Right atrium auricular region (tissue), 2 donors: ENCODE data around the gene MTFR2. TPM values are rescaled to one million over a fixed set of nuclear protein-coding genes. Genes with fewer than 3 reads are reported as not detected.
A peak's percentile ranks its signal among the peaks of the same experiment; 100 is the strongest.

Experiments
- DNase-seq: peaks from one replicate; pipeline ENCODE4 v3.0.0-alpha.2; 2019; ENCODE audit warnings: low spot score
- H3K27ac ChIP-seq, 2 donors: fragments of 200-600 bp; sonication (generic); 1 replicate in 1 of 2; 2 replicates in 1 of 2; pipeline ENCODE4 v1.5.1; 2016 to 2019
- H3K27me3 ChIP-seq, 2 donors: fragments of 200-600 bp; sonication (generic); one replicate each; pipeline versions ENCODE4 v1.5.1 to v1.6.0; 2017 to 2019
- H3K36me3 ChIP-seq: fragments of 200-600 bp; sonication (generic); one replicate; pipeline ENCODE4 v1.5.1; 2016
- H3K4me1 ChIP-seq, 2 donors: fragments of 200-600 bp; sonication (generic); one replicate each; pipeline versions ENCODE4 v1.5.1 to v1.6.0; 2017 to 2019
- H3K4me3 ChIP-seq, 2 donors: fragments of 200-600 bp; sonication (generic); 1 replicate in 1 of 2; 2 replicates in 1 of 2; pipeline ENCODE4 v1.5.1; 2017 to 2019; ENCODE audit warnings: mild to moderate bottlenecking in 1 of 2, moderate library complexity in 1 of 2
- H3K9me3 ChIP-seq, 2 donors: fragments of 200-600 bp; sonication (generic); one replicate each; pipeline ENCODE4 v1.5.1; 2019
- total RNA-seq, 2 donors: library from RNA; depleted of rRNA; stranded (reverse); fragments of >200 nt; gene quantifications; one replicate each; pipeline ENCODE4 v1.1.0, GENCODE V29; 2016
- TF ChIP-seq, protein P1 (sequence below), 2 donors: fragments of 200-600 bp; sonication (generic); IDR thresholded peaks; one replicate each; pipeline ENCODE4 v1.5.1; 2019; ENCODE audit warnings: antibody characterized with exemption in 2 of 2

MTFR2 gene
- total RNA-seq, 2 donors from 2014 or later: 0.70 TPM; not detected in 1

DNA sequence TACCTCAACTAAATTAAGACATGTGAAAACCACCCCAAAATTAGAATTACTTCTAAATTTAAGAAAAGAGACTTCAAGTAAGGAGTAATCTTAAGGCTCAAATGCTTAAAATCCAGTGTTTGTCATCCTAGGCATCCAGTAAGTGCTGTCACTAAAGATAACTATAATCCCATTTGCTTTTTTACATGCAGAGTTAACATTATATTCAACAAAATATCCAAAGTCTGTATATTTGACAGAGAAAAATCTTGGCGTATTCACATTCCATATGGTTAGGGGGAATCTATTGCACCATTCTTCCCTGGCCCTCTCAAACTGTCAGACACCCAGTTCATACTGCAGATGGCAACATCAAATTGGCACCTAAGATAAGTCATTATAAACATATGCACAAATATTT, 17.4 kb downstream of the MTFR2 start:
- no peak for DNase-seq
- no peaks in the 10 kb centered on the region for H3K27me3 ChIP-seq

DNA sequence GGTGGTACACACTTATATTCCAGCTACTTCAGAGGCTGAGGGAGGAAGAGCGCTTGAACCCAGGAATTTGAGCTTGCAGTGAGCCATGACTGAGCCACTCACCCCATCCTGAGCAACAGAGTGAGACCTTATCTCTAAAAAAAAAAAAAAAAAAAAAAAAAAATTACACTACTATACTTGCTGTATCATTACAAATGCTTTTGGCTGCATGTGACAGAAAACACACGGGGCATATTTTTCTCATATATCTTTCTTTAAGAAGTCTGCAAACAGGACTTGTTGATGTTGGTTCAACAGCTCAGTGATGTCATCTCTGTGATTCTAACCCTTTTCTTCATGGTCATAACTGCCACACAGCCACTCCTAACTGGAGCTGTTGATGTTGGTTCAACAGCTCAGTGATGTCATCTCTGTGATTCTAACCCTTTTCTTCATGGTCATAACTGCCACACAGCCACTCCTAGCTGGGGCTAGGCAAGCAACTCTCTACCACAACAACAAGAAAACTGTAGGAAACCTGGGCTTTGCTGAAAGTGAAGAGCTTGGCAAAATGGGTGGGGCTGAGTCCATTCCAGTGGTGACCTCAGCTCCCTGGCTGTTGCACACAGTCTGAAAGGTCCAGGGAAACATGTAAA, 19.8 kb downstream of the MTFR2 start:
- H3K4me3 ChIP-seq: no peak overlapping the region
- H3K4me1 ChIP-seq: no peaks in the 10 kb centered on the region
- no peak overlapping the region for H3K27ac ChIP-seq
- no peaks in the 10 kb centered on the region for H3K27me3 ChIP-seq
- TF ChIP-seq, protein P1, sequence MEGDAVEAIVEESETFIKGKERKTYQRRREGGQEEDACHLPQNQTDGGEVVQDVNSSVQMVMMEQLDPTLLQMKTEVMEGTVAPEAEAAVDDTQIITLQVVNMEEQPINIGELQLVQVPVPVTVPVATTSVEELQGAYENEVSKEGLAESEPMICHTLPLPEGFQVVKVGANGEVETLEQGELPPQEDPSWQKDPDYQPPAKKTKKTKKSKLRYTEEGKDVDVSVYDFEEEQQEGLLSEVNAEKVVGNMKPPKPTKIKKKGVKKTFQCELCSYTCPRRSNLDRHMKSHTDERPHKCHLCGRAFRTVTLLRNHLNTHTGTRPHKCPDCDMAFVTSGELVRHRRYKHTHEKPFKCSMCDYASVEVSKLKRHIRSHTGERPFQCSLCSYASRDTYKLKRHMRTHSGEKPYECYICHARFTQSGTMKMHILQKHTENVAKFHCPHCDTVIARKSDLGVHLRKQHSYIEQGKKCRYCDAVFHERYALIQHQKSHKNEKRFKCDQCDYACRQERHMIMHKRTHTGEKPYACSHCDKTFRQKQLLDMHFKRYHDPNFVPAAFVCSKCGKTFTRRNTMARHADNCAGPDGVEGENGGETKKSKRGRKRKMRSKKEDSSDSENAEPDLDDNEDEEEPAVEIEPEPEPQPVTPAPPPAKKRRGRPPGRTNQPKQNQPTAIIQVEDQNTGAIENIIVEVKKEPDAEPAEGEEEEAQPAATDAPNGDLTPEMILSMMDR (IDR thresholded peaks at IDR 0.05): no peak
- no peak for DNase-seq
- H3K36me3 ChIP-seq: no peaks in the 10 kb centered on the region
- no peaks in the 10 kb centered on the region for H3K9me3 ChIP-seq

More for the DNA sequence above, 17.4 kb downstream of the MTFR2 start:
- Histone ChIP-seq H3K9me3 (no peaks in the 10 kb centered on the region), H3K4me3 (no peak overlapping the region), H3K36me3 (no peaks in the 10 kb centered on the region), H3K4me1 (no peaks in the 10 kb centered on the region), H3K27ac (no peak overlapping the region)
- TF ChIP-seq, protein P1 (IDR thresholded peaks at IDR 0.05): no peak

DNA sequence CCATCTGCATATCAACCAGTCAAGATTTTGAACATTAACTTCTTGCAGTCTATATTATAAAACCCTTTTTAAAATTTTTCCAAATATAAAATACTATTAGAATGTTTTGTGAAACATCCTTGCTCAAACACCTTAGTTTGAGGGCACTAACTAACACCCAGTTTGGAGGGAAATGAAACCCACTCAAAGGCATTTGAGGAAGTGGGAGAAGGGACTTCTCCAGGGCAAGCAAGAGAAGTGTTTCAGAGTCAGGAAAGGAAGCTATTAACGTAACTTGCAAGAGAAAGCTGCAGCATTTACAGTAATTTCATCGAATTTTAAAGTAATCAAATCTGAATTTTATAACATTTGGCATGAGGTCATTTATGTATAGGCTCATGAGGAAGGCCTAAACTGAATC, 21.3 kb downstream of the MTFR2 start:
- Histone ChIP-seq H3K27me3 (no peaks in the 10 kb centered on the region), H3K27ac (no peak overlapping the region), H3K4me3 (no peak overlapping the region), H3K36me3 (no peaks in the 10 kb centered on the region), H3K9me3 (no peaks in the 10 kb centered on the region), H3K4me1 (no peaks in the 10 kb centered on the region)
- TF ChIP-seq, protein P1 (IDR thresholded peaks at IDR 0.05): no peak
- DNase-seq: no peak

DNA sequence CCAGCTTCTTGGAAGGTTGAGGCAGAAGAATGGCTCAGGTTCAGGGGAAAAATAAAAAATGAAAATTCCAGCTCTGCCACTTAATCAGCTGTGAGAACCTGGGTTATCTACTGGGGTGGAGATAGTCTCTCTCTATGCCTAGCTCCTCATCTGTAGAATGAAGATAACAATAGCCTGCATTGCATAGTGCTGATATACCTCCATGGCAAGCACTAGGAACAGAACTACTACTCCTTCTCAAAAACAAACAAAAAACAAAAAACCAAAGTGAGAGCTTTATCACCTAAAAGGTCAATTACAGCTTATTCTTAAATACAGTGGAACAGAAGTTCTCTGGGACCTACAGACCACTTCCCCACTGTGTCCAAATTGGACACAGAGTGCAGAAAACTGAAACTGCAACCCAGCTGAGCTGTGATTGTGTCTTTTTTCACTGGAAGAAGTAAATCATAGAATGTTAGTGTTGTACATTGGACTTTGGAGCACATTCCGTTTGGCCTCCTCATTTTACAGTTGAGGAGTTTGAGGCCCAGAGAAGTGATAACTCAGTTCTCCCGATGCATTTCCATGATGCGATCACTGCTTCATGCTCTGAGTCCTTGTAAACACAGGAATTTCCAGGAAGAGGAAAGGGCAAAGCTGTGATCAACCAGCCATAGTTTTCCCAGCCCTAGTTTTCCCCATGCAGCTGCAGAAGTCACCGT, 23.3 kb downstream of the MTFR2 start:
- no peak for DNase-seq
- Histone ChIP-seq H3K9me3 (no peaks in the 10 kb centered on the region), H3K4me3 (peak overlapping the region in 1 of 2 donors; percentile 7), H3K4me1 (no peaks in the 10 kb centered on the region), H3K36me3 (no peaks in the 10 kb centered on the region), H3K27ac (no peak overlapping the region), H3K27me3 (no peaks in the 10 kb centered on the region)
- TF ChIP-seq, protein P1 (IDR thresholded peaks at IDR 0.05): no peak

DNA sequence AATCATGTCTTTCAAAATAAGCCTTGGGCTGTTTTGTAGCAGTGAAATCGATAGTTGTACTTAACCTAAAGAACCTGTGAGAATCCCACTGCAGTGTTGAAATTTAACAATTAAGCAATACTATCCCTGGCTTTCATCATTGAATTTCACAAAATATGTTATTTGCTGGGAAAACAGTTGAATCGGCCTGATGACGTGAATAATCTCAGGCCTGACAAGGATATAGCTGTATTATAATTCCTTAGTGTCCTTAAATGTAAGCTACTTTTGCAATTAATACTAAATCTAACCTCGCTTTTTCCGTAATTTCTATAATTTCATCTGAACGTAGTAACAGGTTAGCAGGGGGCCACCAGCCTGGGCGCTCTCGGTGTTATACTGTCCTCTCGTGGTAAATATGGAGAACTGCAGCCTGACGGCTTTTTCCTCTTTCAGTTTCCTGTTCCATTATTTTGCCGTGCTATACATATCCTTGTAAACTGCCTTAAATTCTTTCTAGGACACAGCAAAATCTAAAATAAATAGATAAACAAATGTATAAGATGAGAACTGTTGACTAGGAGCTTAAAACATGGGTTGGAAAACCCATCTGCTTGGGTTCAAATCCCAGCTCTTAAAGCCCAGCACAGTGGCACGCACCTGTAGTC, 24.0 kb downstream of the MTFR2 start:
- H3K4me1 ChIP-seq: no peaks in the 10 kb centered on the region
- TF ChIP-seq, protein P1 (IDR thresholded peaks at IDR 0.05): peak; percentile 100
- H3K27me3 ChIP-seq: no peaks in the 10 kb centered on the region
- no peaks in the 10 kb centered on the region for H3K36me3 ChIP-seq
- H3K9me3 ChIP-seq: no peaks in the 10 kb centered on the region
- no peak overlapping the region for H3K27ac ChIP-seq
- H3K4me3 ChIP-seq: peak overlapping the region in 1 of 2 donors; percentile 7
- DNase-seq: peak; percentile 71
